NOMO-1 treated with dmso at 0.1 percent for 144 hours (cell line): ENCODE results near the gene TAF4B.
"Not testable (repeated sequence)": the region's sequence is repeated elsewhere in the genome, so short reads cannot be mapped to it uniquely, and the experiment has no call there.

Experiments used
- DNase-seq: peaks from one replicate; lab custom pipeline; 2025; ENCODE audit not compliant: unreplicated experiment; lab: John Stamatoyannopoulos, UW

The TAF4B gene

DNA sequence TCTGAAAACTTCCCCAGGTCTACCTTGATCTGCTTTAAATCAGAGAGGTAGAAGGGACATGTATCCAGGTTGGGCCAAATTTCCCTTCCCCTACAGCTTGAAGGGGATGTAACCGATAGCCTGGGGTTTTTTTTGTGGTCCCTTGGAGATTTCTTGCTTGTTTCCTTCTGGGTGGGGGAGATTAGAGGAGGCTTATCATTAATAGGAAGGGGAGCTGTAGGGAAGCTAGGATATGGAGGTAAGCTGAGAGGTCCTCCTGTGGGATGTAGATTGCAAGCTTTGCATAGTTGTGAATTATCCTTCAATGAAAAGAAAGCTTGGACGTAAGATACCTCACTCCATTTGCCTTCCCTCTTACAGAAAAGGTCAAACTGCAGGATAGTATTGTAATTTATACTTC lies 11.1 kb downstream of the TAF4B start:
- not testable (repeated sequence) for DNase-seq

DNA sequence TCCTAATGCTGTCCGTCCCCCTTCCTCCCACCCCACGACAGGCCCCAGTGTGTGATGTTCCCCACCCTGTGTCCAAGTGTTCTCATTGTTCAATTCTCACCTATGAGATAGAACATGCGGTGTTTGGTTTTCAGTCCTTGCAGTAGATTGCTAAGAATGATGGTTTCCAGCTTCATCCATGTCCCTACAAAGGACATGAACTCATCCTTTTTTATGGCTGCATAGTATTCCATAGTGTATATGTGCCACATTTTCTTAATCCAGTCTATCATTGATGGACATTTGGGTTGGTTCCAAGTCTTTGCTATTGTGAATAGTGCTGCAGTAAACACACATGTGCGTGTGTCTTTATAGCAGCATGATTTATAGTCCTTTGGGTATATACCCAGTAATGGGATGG lies 12.5 kb downstream of the TAF4B start:
- DNase-seq, result not testable (repeated sequence)

DNA sequence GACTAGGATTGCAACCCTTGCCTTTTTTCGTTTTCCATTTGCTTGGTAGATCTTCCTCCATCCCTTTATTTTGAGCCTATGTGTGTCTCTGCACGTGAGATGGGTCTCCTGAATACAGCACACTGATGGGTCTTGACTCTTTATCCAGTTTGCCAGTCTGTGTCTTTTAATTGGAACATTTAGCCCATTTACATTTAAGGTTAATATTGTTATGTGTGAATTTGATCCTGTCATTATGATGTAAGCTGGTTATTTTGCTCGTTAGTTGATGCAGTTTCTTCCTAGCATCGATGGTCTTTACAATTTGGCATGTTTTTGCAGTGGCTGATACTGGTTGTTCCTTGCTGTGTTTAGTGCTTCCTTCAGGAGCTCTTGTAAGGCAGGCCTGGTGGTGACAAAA lies 16.1 kb downstream of the TAF4B start:
- DNase-seq, result not testable (repeated sequence)

DNA sequence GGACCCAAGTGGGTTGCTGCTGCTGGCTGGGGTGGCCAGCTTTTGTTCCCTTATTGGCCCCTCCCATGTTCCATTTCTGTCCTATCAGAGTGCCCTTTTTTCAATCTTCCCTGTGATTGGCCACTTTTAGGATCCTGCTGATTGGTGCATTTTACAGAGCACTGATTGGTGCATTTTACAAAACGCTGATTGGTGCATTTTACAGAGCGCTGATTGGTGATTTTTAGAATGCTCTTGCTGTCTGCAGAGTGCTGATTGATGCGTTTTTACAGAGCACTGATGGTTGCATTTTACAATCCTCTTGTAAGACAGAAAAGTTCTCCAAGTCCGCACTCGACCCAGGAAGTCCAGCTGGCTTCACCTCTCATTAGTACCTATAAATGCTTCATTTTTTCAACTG lies 19.2 kb downstream of the TAF4B start:
- DNase-seq, result not testable (repeated sequence)

- DNase-seq, result no peak
Measured at GRCh38 chr18:26252411-26252810, 26.2 kb downstream of the TAF4B start.

DNA sequence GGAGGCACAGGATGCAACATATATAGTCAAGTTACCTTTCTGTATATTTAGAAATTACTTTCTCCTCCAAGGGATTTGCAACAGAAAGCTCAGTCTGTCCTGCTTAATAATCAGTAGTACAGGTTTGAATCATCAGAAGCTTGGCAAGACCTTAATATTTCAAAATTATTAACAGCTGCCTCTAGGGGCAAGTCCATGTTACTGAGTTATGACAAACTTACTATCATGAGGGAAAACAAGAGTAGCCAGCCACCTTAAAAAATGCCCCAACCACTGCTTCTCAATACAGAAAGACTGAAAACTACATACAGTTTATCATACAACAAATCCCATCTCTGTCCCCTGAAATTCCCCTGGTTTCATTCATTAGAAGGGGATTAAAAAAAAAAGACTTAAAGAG lies 28.6 kb downstream of the TAF4B start:
- not testable (repeated sequence) for DNase-seq

DNA sequence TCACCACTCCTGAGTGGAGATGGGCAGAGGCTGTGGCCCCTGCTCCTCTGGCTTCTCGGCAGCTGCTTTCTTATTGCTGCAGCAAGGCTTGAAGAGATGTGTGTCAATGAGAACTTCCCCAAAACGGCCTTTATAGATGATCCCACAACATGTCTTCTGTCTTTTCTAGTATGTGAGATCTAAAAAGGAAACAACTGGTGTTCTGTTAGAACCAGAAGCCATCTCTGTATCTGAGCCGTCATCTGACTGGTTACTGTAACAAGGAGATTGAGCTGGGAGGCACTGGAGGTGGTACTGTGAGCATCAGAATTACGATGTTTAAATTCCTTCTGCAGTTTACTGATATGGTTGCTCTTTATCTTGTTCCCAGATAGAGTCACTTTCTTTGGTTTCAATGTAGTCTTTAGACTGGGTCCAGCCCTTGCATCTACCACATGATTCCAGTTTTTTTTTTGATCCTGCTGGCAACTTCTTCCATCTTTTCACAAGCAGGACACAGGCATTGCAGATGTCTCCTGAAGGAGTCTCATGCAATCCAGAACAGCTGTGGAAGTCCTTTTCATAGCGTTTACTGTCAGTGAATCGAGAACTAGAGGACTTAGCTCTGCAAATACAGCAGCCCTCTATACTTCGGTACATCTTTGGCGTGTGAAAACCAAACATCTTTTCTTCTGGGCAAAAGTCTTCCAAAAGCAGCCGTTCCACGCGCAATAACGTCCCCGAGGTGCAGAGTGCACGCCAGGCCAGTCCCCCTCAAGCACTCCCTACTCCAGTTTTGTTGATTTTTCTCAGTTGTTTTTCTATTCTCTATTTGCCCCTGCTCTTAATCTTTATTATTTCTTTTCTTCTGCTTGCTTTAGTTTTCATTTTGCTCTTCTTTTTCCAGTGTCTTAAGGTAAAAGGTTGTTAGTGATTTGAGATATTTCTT lies 29.7 kb downstream of the TAF4B start:
- DNase-seq, result no peak

DNA sequence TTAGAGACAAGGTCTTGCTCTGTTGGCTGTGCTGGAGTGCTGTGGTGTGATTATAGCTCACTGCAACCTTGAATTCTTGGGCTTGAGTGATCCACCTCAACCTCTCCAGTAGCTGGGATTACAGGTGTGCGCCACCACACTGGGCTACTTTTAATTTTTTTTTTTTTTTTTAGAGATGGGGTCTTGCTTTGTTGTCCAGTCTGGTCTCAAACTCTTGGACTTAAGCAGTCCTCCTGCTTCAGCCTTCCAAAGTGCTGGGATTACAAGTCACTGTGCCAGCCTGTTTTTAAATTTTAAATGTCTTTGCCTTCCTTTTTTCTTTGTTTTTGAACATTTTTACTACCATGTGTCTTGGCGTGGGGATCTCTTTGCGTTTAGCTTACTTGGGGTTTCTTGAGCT lies 32.5 kb downstream of the TAF4B start:
- DNase-seq, result no peak

GRCh38 chr18:26259416-26259815 lies 33.2 kb downstream of the TAF4B start:
- DNase-seq, result not testable (repeated sequence)

DNA sequence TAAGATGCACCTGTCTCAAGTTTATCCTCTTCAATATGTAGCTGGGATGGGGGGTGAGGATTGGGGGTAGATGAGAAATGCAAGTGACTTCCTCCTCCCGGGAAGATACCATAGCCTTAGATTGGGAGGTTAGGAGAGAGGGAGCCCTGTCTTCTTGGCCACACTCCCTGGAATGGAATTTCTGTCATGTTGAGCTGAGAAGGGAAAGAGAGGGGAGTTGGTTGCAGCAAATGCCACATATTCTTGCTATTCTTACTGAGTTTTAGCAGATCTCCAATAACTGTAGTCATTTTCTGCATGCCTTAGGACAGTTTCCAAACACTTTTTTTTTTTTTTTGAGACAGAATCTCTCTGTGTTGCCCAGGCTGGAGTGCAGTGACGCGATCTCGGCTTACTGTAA lies 35.9 kb downstream of the TAF4B start:
- DNase-seq, result no peak

- DNase-seq, result no peak
Measured at GRCh38 chr18:26267357-26267930, 41.2 kb downstream of the TAF4B start.

DNA sequence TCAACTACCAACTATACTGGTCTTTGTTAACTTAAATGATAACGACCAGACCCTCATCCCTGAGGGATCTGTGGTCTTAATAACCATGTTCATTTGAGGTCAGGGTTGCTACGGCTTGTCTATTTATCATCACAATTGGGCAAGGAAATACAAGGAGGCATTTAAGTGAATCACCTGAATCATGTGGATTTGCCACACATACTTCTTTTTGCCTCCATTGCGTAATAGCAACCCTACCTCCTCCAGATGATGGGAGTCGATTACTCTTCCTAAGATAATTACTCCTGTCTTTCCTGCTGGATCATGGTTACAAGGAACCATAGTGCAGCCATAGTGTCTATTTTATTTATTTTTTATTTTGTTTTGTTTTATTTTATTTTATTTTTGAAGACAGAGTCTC lies 42.2 kb downstream of the TAF4B start:
- no peak for DNase-seq

GRCh38 chr18:26271917-26272549 lies 45.8 kb downstream of the TAF4B start:
- DNase-seq, result no peak

DNA sequence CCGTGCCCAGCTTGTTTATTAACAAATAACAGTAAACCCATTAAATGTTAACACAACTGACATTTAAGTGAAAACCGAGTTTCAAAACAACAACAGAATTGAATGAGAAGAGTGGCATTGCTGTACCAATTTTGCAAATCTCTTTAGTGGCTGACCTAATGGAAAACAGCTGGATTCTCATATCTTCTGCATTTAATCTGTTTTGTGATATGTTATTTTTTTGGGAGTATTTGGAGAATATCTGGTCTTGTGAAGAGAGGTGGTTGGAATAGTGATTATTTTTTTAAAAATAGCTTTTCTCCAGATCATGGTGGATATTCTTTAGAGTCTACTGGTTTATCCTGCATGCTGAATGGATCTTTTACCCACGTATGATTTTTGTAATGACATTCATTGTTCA lies 51.1 kb downstream of the TAF4B start:
- DNase-seq, result no peak

GRCh38 chr18:26279428-26279827 lies 53.2 kb downstream of the TAF4B start:
- no peak for DNase-seq

GRCh38 chr18:26286008-26286407 lies 59.8 kb downstream of the TAF4B start:
- DNase-seq, result no peak

- no peak for DNase-seq
Measured at GRCh38 chr18:26287644-26288043, 61.4 kb downstream of the TAF4B start.

DNA sequence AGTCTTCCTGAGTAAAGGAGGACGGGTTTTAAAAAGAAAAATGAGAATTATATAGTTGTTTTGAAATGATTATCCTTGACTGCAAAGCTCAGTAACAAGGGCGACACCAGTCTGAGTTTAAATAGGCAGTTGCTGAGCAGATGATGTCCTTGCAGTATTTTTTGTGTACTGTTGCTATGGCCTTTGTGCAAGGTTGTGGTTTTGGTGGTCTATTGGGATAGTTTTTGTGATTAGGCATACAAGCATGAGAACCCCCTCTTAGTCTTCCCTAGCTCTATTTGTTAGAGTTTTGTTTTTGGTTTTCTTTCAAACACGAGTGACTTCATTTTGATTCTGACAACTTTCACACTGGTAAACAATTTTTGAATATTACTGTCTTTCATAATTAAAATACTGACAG lies 64.1 kb downstream of the TAF4B start:
- no peak for DNase-seq

- DNase-seq, result no peak
Measured at GRCh38 chr18:26293982-26294381, 67.7 kb downstream of the TAF4B start.

DNA sequence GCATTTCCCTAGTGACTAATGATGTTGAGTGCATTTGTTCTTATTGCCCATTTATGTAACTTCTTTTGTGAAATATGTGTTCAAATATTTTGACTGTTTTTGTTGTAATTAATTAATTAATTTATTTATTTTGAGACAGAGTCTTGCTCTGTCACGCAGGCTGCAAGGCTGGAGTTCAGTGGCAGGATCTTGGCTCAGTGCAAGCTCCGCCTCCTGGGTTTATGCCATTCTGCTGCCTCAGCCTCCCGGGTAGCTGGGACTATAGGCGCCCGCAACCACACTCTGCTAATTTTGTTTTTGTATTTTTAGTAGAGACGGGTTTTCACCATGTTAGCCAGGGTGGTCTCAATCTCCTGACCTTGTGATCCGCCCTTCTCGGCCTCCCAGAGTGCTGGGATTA lies 71.9 kb downstream of the TAF4B start:
- no peak for DNase-seq

DNA sequence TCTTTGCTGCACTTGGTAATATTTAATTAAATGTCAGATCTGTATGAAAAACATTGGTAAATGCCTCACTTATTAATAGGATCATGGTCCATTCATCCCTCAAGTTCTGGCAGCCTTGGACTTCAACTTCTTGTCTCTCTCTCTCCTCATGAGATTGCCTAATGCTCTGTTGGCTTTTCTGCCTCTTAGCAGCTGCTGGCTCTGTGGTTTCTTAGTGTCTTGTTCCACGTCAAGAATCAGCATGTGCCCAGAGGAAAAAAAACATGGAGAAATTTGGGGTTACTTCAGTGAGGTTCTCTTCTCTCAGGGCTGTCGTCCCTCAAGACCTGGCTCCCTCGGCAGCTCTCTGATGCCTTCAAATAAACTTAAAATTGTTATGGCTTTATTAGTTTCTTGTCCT lies 75.4 kb downstream of the TAF4B start:
- no peak for DNase-seq

- not testable (repeated sequence) for DNase-seq
Measured at GRCh38 chr18:26303222-26303621, 77.0 kb downstream of the TAF4B start.
